Neural progenitor cell (in vitro differentiated cells): ENCODE measurements around the gene C7. TPM values are rescaled to one million over a fixed set of nuclear protein-coding genes. Genes with fewer than 3 reads are reported as not detected.

Experiments used
- DNase-seq: peaks from one replicate; pipeline ENCODE4 v3.0.0-alpha.2; 2016; ENCODE audit warnings: low spot score
- H2AFZ ChIP-seq: fragments of 200-600 bp; sonication (generic); replicated peaks from 2 replicates; pipeline ENCODE4 v1.6.1; 2016; ENCODE audit warnings: antibody characterized with exemption
- H3F3A ChIP-seq: fragments of 200-600 bp; sonication (generic); 2 replicates; pipeline ENCODE4 v1.6.1; 2016; ENCODE audit warnings: antibody characterized with exemption, low read depth
- H3K27ac ChIP-seq: fragments of 200-600 bp; sonication (generic); 2 replicates; pipeline ENCODE4 v1.5.1; 2016; ENCODE audit warnings: mild to moderate bottlenecking
- H3K27me3 ChIP-seq: fragments of 200-600 bp; sonication (generic); 2 replicates; pipeline ENCODE4 v1.6.1; 2016; ENCODE audit warnings: mild to moderate bottlenecking, moderate library complexity
- H3K36me3 ChIP-seq: fragments of 200-600 bp; sonication (generic); 2 replicates; pipeline ENCODE4 v1.5.1; 2016
- H3K4me1 ChIP-seq: fragments of 200-600 bp; sonication (generic); 2 replicates; pipeline ENCODE4 v1.6.1; 2016; ENCODE audit warnings: mixed run types
- H3K4me2 ChIP-seq: fragments of 200-600 bp; sonication (generic); 2 replicates; pipeline ENCODE4 v1.6.1; 2016
- H3K4me3 ChIP-seq: fragments of 200-600 bp; sonication (generic); 2 replicates; pipeline ENCODE4 v1.5.1; 2016
- H3K79me2 ChIP-seq: fragments of 200-600 bp; sonication (generic); 2 replicates; pipeline ENCODE4 v1.6.1; 2016; ENCODE audit warnings: low read depth
- H3K9ac ChIP-seq: fragments of 200-600 bp; sonication (generic); 2 replicates; pipeline ENCODE4 v1.6.1; 2016
- H3K9me3 ChIP-seq: fragments of 200-600 bp; sonication (generic); 2 replicates; pipeline ENCODE4 v1.5.1; 2016; ENCODE audit warnings: low read depth
- H4K20me1 ChIP-seq: fragments of 200-600 bp; sonication (generic); 2 replicates; pipeline ENCODE4 v1.6.1; 2016; ENCODE audit warnings: low read depth
- H3K27ac Mint-ChIP-seq: 3 replicates; pipeline ENCODE4 v1.8.0; 2021; ENCODE audit warnings: mixed read lengths
- H3K27me3 Mint-ChIP-seq: 2 replicates; pipeline ENCODE4 v1.8.0; 2022; ENCODE audit warnings: low read depth, mild to moderate bottlenecking, inconsistent platforms, moderate library complexity, mixed read lengths; ENCODE audit not compliant: insufficient read depth
- H3K36me3 Mint-ChIP-seq: 3 replicates; pipeline ENCODE4 v1.8.0; 2021; ENCODE audit warnings: mixed read lengths
- H3K4me1 Mint-ChIP-seq: 3 replicates; pipeline ENCODE4 v1.8.0; 2021; ENCODE audit warnings: mixed read lengths
- H3K4me3 Mint-ChIP-seq: 3 replicates; pipeline ENCODE4 v1.8.0; 2021; ENCODE audit warnings: mild to moderate bottlenecking, moderate library complexity, mixed read lengths
- H3K9me3 Mint-ChIP-seq: 3 replicates; pipeline ENCODE4 v1.8.0; 2020; ENCODE audit warnings: mixed read lengths
- EZH2 ChIP-seq: fragments of 200-600 bp; sonication (generic); IDR thresholded peaks from 2 replicates; pipeline ENCODE4 v1.6.1; 2017; ENCODE audit warnings: antibody characterized with exemption, mild to moderate bottlenecking, moderate library complexity
- EZH2phosphoT487 ChIP-seq: fragments of 200-600 bp; sonication (generic); IDR thresholded peaks from 2 replicates; pipeline ENCODE4 v1.6.1; 2017; ENCODE audit warnings: antibody characterized with exemption
- total RNA-seq: library from RNA; depleted of rRNA; stranded (reverse); fragments of >200 nt; gene quantifications from 2 replicates; pipeline ENCODE4 v1.2.3, GENCODE V29; 2015; ENCODE audit warnings: low replicate concordance
- TF ChIP-seq, protein P1 (sequence below): fragments of 200-600 bp; sonication (generic); IDR thresholded peaks from 2 replicates; pipeline ENCODE4 v1.5.1; 2017; ENCODE audit warnings: antibody characterized with exemption, mild to moderate bottlenecking

Gene C7
- total RNA-seq, 1 donor from 2014 or later, result not detected

DNA sequence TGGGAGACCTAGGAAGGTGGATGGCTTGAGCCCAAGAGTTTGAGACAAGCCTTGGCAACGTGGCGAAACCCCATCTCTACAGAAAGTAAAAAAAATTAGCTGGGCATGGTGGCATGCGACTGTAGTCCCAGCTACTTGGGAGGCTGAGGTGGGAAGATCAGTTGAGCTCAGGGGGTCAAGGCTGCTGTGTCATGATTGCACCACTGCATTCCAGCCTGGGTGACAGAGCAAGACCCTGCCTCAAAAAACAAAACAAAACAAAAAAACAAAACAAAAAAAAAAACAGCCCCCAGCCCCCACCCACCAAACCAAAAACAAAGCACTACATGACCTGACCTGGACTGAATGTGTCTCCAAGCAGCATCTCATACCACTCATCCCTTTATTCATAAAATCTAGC is 33.3 kb upstream of the C7 start:
- H2AFZ ChIP-seq, result no peak overlapping the region
- no peak for TF ChIP-seq EZH2phosphoT487
- TF ChIP-seq EZH2, result no peak
- TF ChIP-seq, protein P1, sequence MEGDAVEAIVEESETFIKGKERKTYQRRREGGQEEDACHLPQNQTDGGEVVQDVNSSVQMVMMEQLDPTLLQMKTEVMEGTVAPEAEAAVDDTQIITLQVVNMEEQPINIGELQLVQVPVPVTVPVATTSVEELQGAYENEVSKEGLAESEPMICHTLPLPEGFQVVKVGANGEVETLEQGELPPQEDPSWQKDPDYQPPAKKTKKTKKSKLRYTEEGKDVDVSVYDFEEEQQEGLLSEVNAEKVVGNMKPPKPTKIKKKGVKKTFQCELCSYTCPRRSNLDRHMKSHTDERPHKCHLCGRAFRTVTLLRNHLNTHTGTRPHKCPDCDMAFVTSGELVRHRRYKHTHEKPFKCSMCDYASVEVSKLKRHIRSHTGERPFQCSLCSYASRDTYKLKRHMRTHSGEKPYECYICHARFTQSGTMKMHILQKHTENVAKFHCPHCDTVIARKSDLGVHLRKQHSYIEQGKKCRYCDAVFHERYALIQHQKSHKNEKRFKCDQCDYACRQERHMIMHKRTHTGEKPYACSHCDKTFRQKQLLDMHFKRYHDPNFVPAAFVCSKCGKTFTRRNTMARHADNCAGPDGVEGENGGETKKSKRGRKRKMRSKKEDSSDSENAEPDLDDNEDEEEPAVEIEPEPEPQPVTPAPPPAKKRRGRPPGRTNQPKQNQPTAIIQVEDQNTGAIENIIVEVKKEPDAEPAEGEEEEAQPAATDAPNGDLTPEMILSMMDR, result no peak
- no peaks in the 10 kb centered on the region for H3K4me1 ChIP-seq
- Mint-ChIP-seq H3K36me3 (no peaks in the 10 kb centered on the region), H3K9me3 (peaks cover 5% of the 10 kb centered on the region), H3K27me3 (peaks cover 4% of the 10 kb centered on the region), H3K27ac (no peak overlapping the region), H3K4me3 (no peak overlapping the region), H3K4me1 (no peaks in the 10 kb centered on the region)
- no peaks in the 10 kb centered on the region for H3K79me2 ChIP-seq
- DNase-seq, result no peak
- no peaks in the 10 kb centered on the region for H3F3A ChIP-seq
- no peak overlapping the region for H3K9ac ChIP-seq
- H3K27me3 ChIP-seq, result no peaks in the 10 kb centered on the region
- H3K4me2 ChIP-seq, result no peak overlapping the region
- H3K36me3 ChIP-seq, result no peaks in the 10 kb centered on the region
- no peaks in the 10 kb centered on the region for H3K9me3 ChIP-seq
- H3K27ac ChIP-seq, result no peak overlapping the region
- H4K20me1 ChIP-seq, result no peaks in the 10 kb centered on the region
- H3K4me3 ChIP-seq, result no peak overlapping the region

DNA sequence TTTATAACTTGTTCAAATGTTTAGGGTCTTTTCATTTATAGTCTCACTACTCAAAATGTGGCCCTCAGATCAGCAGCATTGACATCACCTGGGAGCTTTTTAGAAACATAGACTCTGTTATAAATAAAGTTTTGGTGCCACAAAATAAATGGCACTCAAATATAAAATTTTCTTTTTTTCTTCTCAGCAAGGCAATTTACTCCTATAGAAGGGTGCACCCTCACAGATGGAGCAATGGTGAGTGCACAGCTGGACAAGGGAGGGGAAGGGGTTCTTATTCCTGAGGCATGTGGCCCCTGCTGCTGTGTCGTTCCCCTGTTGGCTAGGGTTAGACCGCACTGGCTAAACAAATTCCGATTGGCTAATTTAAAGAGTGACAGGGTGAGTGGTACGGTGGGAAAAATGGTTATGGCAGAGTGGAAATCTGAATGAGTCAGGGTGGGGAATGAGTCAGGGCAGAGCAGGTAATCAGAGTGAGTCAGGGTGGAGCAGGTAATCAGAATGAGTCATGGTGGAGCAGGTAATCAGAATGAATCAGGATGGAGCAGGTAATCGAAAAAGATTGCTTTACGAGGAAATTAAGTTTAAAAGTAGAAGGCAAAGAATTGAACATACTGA is 31.8 kb upstream of the C7 start:
- no peaks in the 10 kb centered on the region for H3K9me3 ChIP-seq
- H3F3A ChIP-seq, result no peaks in the 10 kb centered on the region
- no peak overlapping the region for H3K9ac ChIP-seq
- H2AFZ ChIP-seq, result no peak overlapping the region
- no peak for DNase-seq
- H3K36me3 ChIP-seq, result no peaks in the 10 kb centered on the region
- H4K20me1 ChIP-seq, result no peaks in the 10 kb centered on the region
- Mint-ChIP-seq H3K27me3 (peaks cover 2% of the 10 kb centered on the region), H3K4me1 (no peaks in the 10 kb centered on the region), H3K36me3 (no peaks in the 10 kb centered on the region), H3K9me3 (peaks cover 1% of the 10 kb centered on the region), H3K4me3 (no peak overlapping the region), H3K27ac (no peak overlapping the region)
- H3K27me3 ChIP-seq, result no peaks in the 10 kb centered on the region
- H3K27ac ChIP-seq, result no peak overlapping the region
- H3K4me3 ChIP-seq, result no peak overlapping the region
- TF ChIP-seq EZH2 (no peak), EZH2phosphoT487 (no peak)
- TF ChIP-seq, protein P1, result no peak
- no peaks in the 10 kb centered on the region for H3K4me1 ChIP-seq
- no peak overlapping the region for H3K4me2 ChIP-seq
- H3K79me2 ChIP-seq, result no peaks in the 10 kb centered on the region

DNA sequence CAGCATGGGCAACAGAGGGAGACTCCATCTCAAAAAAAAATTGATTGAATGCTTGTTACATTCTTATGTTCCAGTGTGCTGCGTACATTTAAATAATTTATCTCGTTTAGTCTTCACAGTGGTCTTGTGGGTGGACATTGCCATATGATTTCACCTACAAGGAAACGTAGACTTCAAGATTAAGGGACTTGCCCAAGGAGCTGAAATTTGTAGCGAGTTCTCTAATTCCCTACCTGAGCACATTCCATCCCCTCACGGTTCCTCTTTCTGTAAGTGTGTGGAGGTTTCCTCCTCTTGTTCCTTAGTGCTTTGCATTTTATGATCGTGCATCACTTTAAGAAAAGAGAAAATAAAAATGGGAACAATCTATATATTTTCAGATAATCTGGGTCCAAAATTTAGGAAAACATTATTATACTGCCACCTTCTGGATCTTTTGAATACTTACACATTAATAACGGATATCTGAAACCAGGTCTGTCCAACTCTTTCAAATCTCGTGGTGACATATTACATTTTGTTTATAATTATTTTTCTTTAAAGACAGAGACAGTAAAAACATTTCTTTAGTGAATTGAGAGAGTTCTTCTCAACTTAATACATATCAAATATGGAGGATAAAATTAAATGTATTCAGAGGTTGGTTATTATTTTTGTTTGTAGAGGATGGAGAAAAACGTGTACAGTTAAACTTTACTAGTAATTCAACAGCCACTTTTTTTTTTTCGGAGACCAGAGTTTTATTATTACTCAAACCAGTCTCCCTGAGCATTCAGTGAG is 29.9 kb upstream of the C7 start:
- H3K36me3 ChIP-seq, result no peaks in the 10 kb centered on the region
- H3K9ac ChIP-seq, result no peak overlapping the region
- TF ChIP-seq, protein P1, result peak; percentile 71
- TF ChIP-seq EZH2phosphoT487 (no peak), EZH2 (no peak)
- Mint-ChIP-seq H3K36me3 (no peaks in the 10 kb centered on the region), H3K9me3 (peaks cover 5% of the 10 kb centered on the region), H3K4me1 (no peaks in the 10 kb centered on the region), H3K27ac (no peak overlapping the region), H3K4me3 (no peak overlapping the region), H3K27me3 (peaks cover 2% of the 10 kb centered on the region)
- H4K20me1 ChIP-seq, result no peaks in the 10 kb centered on the region
- DNase-seq, result no peak
- no peak overlapping the region for H3K4me2 ChIP-seq
- no peaks in the 10 kb centered on the region for H3K4me1 ChIP-seq
- no peaks in the 10 kb centered on the region for H3K27me3 ChIP-seq
- no peak overlapping the region for H3K4me3 ChIP-seq
- peak overlapping the region; percentile 50 for H2AFZ ChIP-seq
- no peaks in the 10 kb centered on the region for H3K9me3 ChIP-seq
- H3F3A ChIP-seq, result no peaks in the 10 kb centered on the region
- no peaks in the 10 kb centered on the region for H3K79me2 ChIP-seq
- no peak overlapping the region for H3K27ac ChIP-seq
